HG02970 (cell line): ENCODE results near the gene CIAPIN1.
"Not testable (repeated sequence)": the region's sequence is repeated elsewhere in the genome, so short reads cannot be mapped to it uniquely, and the experiment has no call there.

Source experiments
- ATAC-seq: cut with Tn5 transposase; IDR thresholded peaks from one replicate; pipeline ENCODE4 v1.9.1; 2021; ENCODE audit warnings: mild to moderate bottlenecking, moderate library complexity, moderate number of reproducible peaks; ENCODE audit not compliant: unreplicated experiment, low FRiP score

Gene CIAPIN1

GRCh38 chr16:57411362-57411976 lies 35.7 kb downstream of the CIAPIN1 start:
- no peak for ATAC-seq

- ATAC-seq: no peak
These were observed 37.2 kb downstream of the CIAPIN1 start for GRCh38 chr16:57409870-57410587.

- no peak for ATAC-seq
These were observed 38.1 kb downstream of the CIAPIN1 start for GRCh38 chr16:57409065-57409464.

GRCh38 chr16:57407521-57408353 lies 39.4 kb downstream of the CIAPIN1 start:
- no peak for ATAC-seq

GRCh38 chr16:57406881-57407280 lies 40.3 kb downstream of the CIAPIN1 start:
- ATAC-seq: no peak

- ATAC-seq: no peak
These were observed 42.1 kb downstream of the CIAPIN1 start for GRCh38 chr16:57405097-57405496.

GRCh38 chr16:57403965-57404817 lies 43.0 kb downstream of the CIAPIN1 start, which contains the start of gene CCL17:
CCL17 (plus strand) TSS chr16:57404767; CDS start chr16:57413933, 9,166 bp downstream.
- no peak for ATAC-seq

GRCh38 chr16:57401943-57402640 lies 45.1 kb downstream of the CIAPIN1 start:
- ATAC-seq: no peak

- ATAC-seq: not testable (repeated sequence)
These were observed 49.7 kb downstream of the CIAPIN1 start for GRCh38 chr16:57397493-57397892.

GRCh38 chr16:57396786-57397185 lies 50.4 kb downstream of the CIAPIN1 start:
- ATAC-seq: no peak

GRCh38 chr16:57395026-57395425 lies 52.2 kb downstream of the CIAPIN1 start:
- no peak for ATAC-seq

- ATAC-seq: no peak
These were observed 52.7 kb downstream of the CIAPIN1 start for GRCh38 chr16:57394444-57394843.

- ATAC-seq: no peak
These were observed 54.5 kb downstream of the CIAPIN1 start for GRCh38 chr16:57392694-57393093.

- no peak for ATAC-seq
These were observed 55.5 kb downstream of the CIAPIN1 start for GRCh38 chr16:57391708-57392107.

- no peak for ATAC-seq
These were observed 55.9 kb downstream of the CIAPIN1 start for GRCh38 chr16:57391300-57391699.

- ATAC-seq: no peak
These were observed 56.4 kb downstream of the CIAPIN1 start for GRCh38 chr16:57390636-57391295.

- no peak for ATAC-seq
These were observed 58.1 kb downstream of the CIAPIN1 start for GRCh38 chr16:57389087-57389468.

GRCh38 chr16:57388359-57389086 lies 58.7 kb downstream of the CIAPIN1 start:
- no peak for ATAC-seq
